Esophagus muscularis mucosa (tissue), 2 donors: ENCODE results near the gene RDX.

Source experiments
- EP300 ChIP-seq: sonication (generic); formaldehyde crosslinking; IDR thresholded peaks from one replicate; pipeline ENCODE4 v1.6.1; 2017; ENCODE audit warnings: antibody characterized with exemption
- POLR2A ChIP-seq: fragments of 450-650 bp; IDR thresholded peaks from one replicate; pipeline ENCODE4 v1.6.1; 2017; ENCODE audit warnings: antibody characterized with exemption, moderate library complexity, mild to moderate bottlenecking, low read depth

DNA sequence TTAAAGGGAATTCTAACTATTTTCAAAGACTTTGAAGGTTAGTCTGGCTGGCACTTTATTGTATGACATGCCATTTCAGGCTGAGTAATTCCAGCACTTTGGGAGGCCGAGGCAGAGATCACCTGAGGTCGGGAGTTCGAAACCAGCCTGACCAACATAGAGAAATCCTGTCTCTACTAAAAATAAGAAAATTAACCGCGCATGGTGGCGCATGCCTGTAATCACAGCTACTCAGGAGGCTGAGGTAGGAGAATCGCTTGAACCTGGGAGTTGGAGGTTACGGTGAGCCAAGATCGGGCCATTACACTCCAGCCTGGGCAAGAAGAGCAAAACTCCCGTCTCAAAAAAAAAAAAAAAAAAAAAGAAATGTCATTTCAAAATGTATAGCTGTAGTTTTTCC lies 95.6 kb downstream of the RDX start:
- no peak for TF ChIP-seq POLR2A
- no peak for TF ChIP-seq EP300
